ENCODE data around the gene CENPM.

Gene CENPM

GRCh38 chr22:41891407-41891806 is 55.5 kb downstream of the CENPM start:
- no peak overlapping the region for H3K4me3 ChIP-seq (ENCODE audit: low read depth, low read length)
- TF ChIP-seq MAX (IDR thresholded peaks at IDR 0.05; ENCODE audit: low read depth, low read length) (no peak), MYC (IDR thresholded peaks at IDR 0.05; ENCODE audit: low read depth, low read length) (no peak), POLR2A (IDR thresholded peaks at IDR 0.05; ENCODE audit: extremely low read depth, insufficient read length) (no peak), CTCF (IDR thresholded peaks at IDR 0.05; ENCODE audit: low read depth, low read length) (no peak)
- DNase-seq (ENCODE audit: low read depth) = no peak
